Ascending aorta (tissue), 2 donors: ENCODE measurements around the gene ITPK1. TPM values are rescaled to one million over a fixed set of nuclear protein-coding genes. Genes with fewer than 3 reads are reported as not detected.

Source experiments
- DNase-seq, 2 donors: peaks; one replicate each; pipeline ENCODE4 v3.0.0-alpha.2; 2019; ENCODE audit warnings: low spot score in 2 of 2
- H3K27ac ChIP-seq, 2 donors: fragments of 200-600 bp; sonication (generic); one replicate each; pipeline ENCODE4 v1.5.1; 2016 to 2017; ENCODE audit warnings: mild to moderate bottlenecking in 1 of 2
- H3K27me3 ChIP-seq: fragments of 200-600 bp; sonication (generic); one replicate; pipeline ENCODE4 v1.5.1; 2017
- H3K36me3 ChIP-seq, 2 donors: fragments of 200-600 bp; sonication (generic); one replicate each; pipeline ENCODE4 v1.5.1; 2016
- H3K4me1 ChIP-seq, 2 donors: fragments of 200-600 bp; sonication (generic); one replicate each; pipeline ENCODE4 v1.5.1; 2016 to 2017; ENCODE audit warnings: mild to moderate bottlenecking in 1 of 2
- H3K4me3 ChIP-seq, 2 donors: fragments of 200-600 bp; sonication (generic); one replicate each; pipeline ENCODE4 v1.5.1; 2016 to 2017; ENCODE audit warnings: mild to moderate bottlenecking in 1 of 2
- H3K9me3 ChIP-seq, 2 donors: fragments of 200-600 bp; sonication (generic); one replicate each; pipeline ENCODE4 v1.5.1; 2016
- CTCF ChIP-seq, 3 experiments: fragments of 200-600 bp in 2 of 3; fragments of 450-650 bp in 1 of 3; sonication (generic) in 2 of 3; IDR thresholded peaks; one replicate each; pipeline ENCODE4 v1.5.1; 2016 to 2019; ENCODE audit warnings: antibody characterized with exemption in 3 of 3, mild to moderate bottlenecking in 1 of 3, moderate library complexity in 1 of 3
- intact Hi-C: fragments of 100-400 bp; cut with DNase I; formaldehyde crosslinking; loops from one replicate; pipeline ENCODE4 v1.15.1; 2023
- total RNA-seq: library from RNA; depleted of rRNA; stranded (reverse); fragments of >200 nt; gene quantifications from one replicate; pipeline ENCODE4 v1.1.0, GENCODE V29; 2016

ITPK1 gene
- total RNA-seq, 1 donor from 2014 or later: 85.3 TPM

- peaks cover 0 to 20% of the 10 kb centered on the region in 2 donors for H3K4me1 ChIP-seq
- TF ChIP-seq CTCF (IDR thresholded peaks at IDR 0.05): no peak
Observed at GRCh38 chr14:93048843-93049242, 66.9 kb downstream of the ITPK1 start.

GRCh38 chr14:93047661-93048060 is 68.1 kb downstream of the ITPK1 start:
- no peak for TF ChIP-seq CTCF (IDR thresholded peaks at IDR 0.05)
- Histone ChIP-seq H3K27me3 (no peaks in the 10 kb centered on the region), H3K4me1 (peaks cover 3 to 30% of the 10 kb centered on the region in 2 donors), H3K27ac (no peak overlapping the region), H3K4me3 (no peak overlapping the region), H3K9me3 (no peaks in the 10 kb centered on the region), H3K36me3 (no peaks in the 10 kb centered on the region)
- DNase-seq: no peak
- intact Hi-C loops: no loop called here

More at GRCh38 chr14:93048843-93049242, 66.9 kb downstream of the ITPK1 start:
- H3K27me3 ChIP-seq: no peaks in the 10 kb centered on the region
- no peak for DNase-seq
- no peaks in the 10 kb centered on the region for H3K9me3 ChIP-seq
- no peak overlapping the region for H3K27ac ChIP-seq
- H3K36me3 ChIP-seq: no peaks in the 10 kb centered on the region
- no peak overlapping the region for H3K4me3 ChIP-seq
- intact Hi-C loops: no loop called here

- no peak overlapping the region for H3K4me3 ChIP-seq
Observed at GRCh38 chr14:93047157-93047556, 68.6 kb downstream of the ITPK1 start.

GRCh38 chr14:93046705-93047050 is 69.0 kb downstream of the ITPK1 start:
- peaks cover 3 to 39% of the 10 kb centered on the region in 2 donors for H3K4me1 ChIP-seq
- no peaks in the 10 kb centered on the region for H3K36me3 ChIP-seq
- no peak for TF ChIP-seq CTCF (IDR thresholded peaks at IDR 0.05)
- DNase-seq: no peak
- no peaks in the 10 kb centered on the region for H3K27me3 ChIP-seq
- no peak overlapping the region for H3K27ac ChIP-seq
- no peaks in the 10 kb centered on the region for H3K9me3 ChIP-seq
- H3K4me3 ChIP-seq: no peak overlapping the region
- intact Hi-C loops: no loop called here

More at GRCh38 chr14:93047157-93047556, 68.6 kb downstream of the ITPK1 start:
- intact Hi-C loops: no loop called here
- no peaks in the 10 kb centered on the region for H3K27me3 ChIP-seq
- no peak overlapping the region for H3K27ac ChIP-seq
- no peak for DNase-seq
- H3K4me1 ChIP-seq: peaks cover 3 to 34% of the 10 kb centered on the region in 2 donors
- TF ChIP-seq CTCF (IDR thresholded peaks at IDR 0.05): no peak
- no peaks in the 10 kb centered on the region for H3K36me3 ChIP-seq
- no peaks in the 10 kb centered on the region for H3K9me3 ChIP-seq

- TF ChIP-seq CTCF (IDR thresholded peaks at IDR 0.05): no peak
- Histone ChIP-seq H3K27ac (no peak overlapping the region), H3K27me3 (no peaks in the 10 kb centered on the region), H3K4me1 (peaks cover 8 to 44% of the 10 kb centered on the region in 2 donors), H3K4me3 (no peak overlapping the region), H3K36me3 (no peaks in the 10 kb centered on the region), H3K9me3 (no peaks in the 10 kb centered on the region)
- intact Hi-C loops: no loop called here
- DNase-seq: no peak
Observed at GRCh38 chr14:93045965-93046704, 69.6 kb downstream of the ITPK1 start.
